H1 (cell line): ENCODE results near the gene AKR7A3. TPM values are rescaled to one million over a fixed set of nuclear protein-coding genes. Genes with fewer than 3 reads are reported as not detected.

Experiments used
- CTCF ChIA-PET: fragments of 300-600 bp; sonication (Branson Sonifier 250); formaldehyde crosslinking; loops from one replicate; lab custom pipeline; 2021; ENCODE audit not compliant: partially characterized antibody; lab: Charles Lee
- POLR2A ChIA-PET: fragments of 300-600 bp; sonication (Branson Sonifier 250); formaldehyde crosslinking; loops from one replicate; lab custom pipeline; 2021; ENCODE audit warnings: inconsistent platforms; ENCODE audit not compliant: partially characterized antibody; lab: Charles Lee
- DNase-seq, 2 experiments: peaks; one replicate each; pipeline versions ENCODE4 v3.0.0 to v3.0.0-alpha.2; 2010 to 2022; ENCODE audit warnings: low spot score in 2 of 2, low read depth in 1 of 2, mixed read lengths in 1 of 2
- FAIRE-seq: peaks from 2 replicates; lab custom pipeline; 2011; peaks lifted over from hg19 to GRCh38; lab: Jason Lieb, UNC
- H2AFZ ChIP-seq: 2 replicates; pipeline ENCODE4 v1.8.1; 2012; ENCODE audit warnings: low read length, inconsistent platforms
- H2AK5ac ChIP-seq: 2 replicates; pipeline ENCODE4 v1.6.1; 2013; ENCODE audit warnings: low read depth, low read length
- H2BK120ac ChIP-seq: replicated peaks from 2 replicates; pipeline ENCODE3; 2013; ENCODE audit warnings: low read depth, low read length, inconsistent platforms
- H2BK12ac ChIP-seq: 2 replicates; pipeline ENCODE4 v1.6.1; 2013; ENCODE audit warnings: low read depth, low read length
- H2BK15ac ChIP-seq: 2 replicates; pipeline ENCODE4 v1.6.1; 2013; ENCODE audit warnings: low read length
- H2BK20ac ChIP-seq: 2 replicates; pipeline ENCODE4 v1.6.1; 2013; ENCODE audit warnings: low read length
- H2BK5ac ChIP-seq: 2 replicates; pipeline ENCODE4 v1.6.1; 2013; ENCODE audit warnings: low read depth, low read length
- H3K14ac ChIP-seq: 2 replicates; pipeline ENCODE4 v1.6.1; 2013; ENCODE audit warnings: inconsistent platforms; ENCODE audit not compliant: insufficient read length
- H3K18ac ChIP-seq: 2 replicates; pipeline ENCODE4 v1.6.1; 2013; ENCODE audit warnings: low read length; ENCODE audit errors: extremely low read depth
- H3K23ac ChIP-seq: 2 replicates; pipeline ENCODE4 v1.6.1; 2013; ENCODE audit warnings: inconsistent platforms; ENCODE audit not compliant: insufficient read length
- H3K23me2 ChIP-seq: 2 replicates; pipeline ENCODE4 v1.6.1; 2013; ENCODE audit warnings: low read depth, low read length
- H3K27ac ChIP-seq: 2 replicates; pipeline ENCODE4 v1.6.1; 2011; ENCODE audit warnings: low read depth, low read length, inconsistent platforms
- H3K27me3 ChIP-seq, 4 experiments: replicated peaks in 1 of 4; 1 replicate in 1 of 4; 2 replicates in 3 of 4; pipeline versions ENCODE4 v1.6.1 to v1.8.1; 2011 to 2013; ENCODE audit warnings: low read length in 3 of 4, mild to moderate bottlenecking in 3 of 4, inconsistent platforms in 2 of 4, mixed read lengths in 2 of 4, moderate library complexity in 1 of 4; ENCODE audit not compliant: control insufficient read depth in 3 of 4, insufficient read depth in 3 of 4; ENCODE audit errors: extremely low read depth in 1 of 4
- H3K36me3 ChIP-seq, 4 experiments: 2 replicates each; pipeline versions ENCODE4 v1.6.1 to v1.8.1; 2011 to 2013; ENCODE audit warnings: mild to moderate bottlenecking in 4 of 4, low read length in 3 of 4, moderate library complexity in 2 of 4, control low read depth in 1 of 4, inconsistent platforms in 1 of 4; ENCODE audit not compliant: insufficient read depth in 4 of 4, control insufficient read depth in 2 of 4
- H3K4ac ChIP-seq: replicated peaks from 2 replicates; pipeline ENCODE3; 2013; ENCODE audit warnings: low read length, low read depth, mixed read lengths, inconsistent platforms; ENCODE audit not compliant: insufficient read length
- H3K4me1 ChIP-seq, 4 experiments: replicated peaks in 1 of 4; 1 replicate in 1 of 4; 2 replicates in 3 of 4; pipeline versions ENCODE4 v1.6.1 to v1.8.1; 2011 to 2013; ENCODE audit warnings: low read length in 3 of 4, inconsistent platforms in 2 of 4, mixed read lengths in 1 of 4; ENCODE audit not compliant: insufficient read depth in 4 of 4, control insufficient read depth in 3 of 4
- H3K4me2 ChIP-seq, 2 experiments: 2 replicates each; pipeline versions ENCODE4 v1.6.1 to v1.8.1; 2011 to 2013; ENCODE audit warnings: low read depth in 2 of 2, low read length in 2 of 2, control low read depth in 1 of 2, inconsistent platforms in 1 of 2, mild to moderate bottlenecking in 1 of 2; ENCODE audit not compliant: insufficient read depth in 1 of 2
- H3K4me3 ChIP-seq, 4 experiments: fragments of 200-600, 300-600 bp in 1 of 4; sonication (generic), shearing (Covaris generic), sonication (Bioruptor Twin) in 1 of 4; 2 replicates each; pipeline versions ENCODE4 v1.5.1 to v1.8.1; 2011 to 2016; ENCODE audit warnings: low read length in 4 of 4, low read depth in 3 of 4, control low read depth in 2 of 4, inconsistent platforms in 2 of 4, mild to moderate bottlenecking in 2 of 4, mixed read lengths in 1 of 4, moderate library complexity in 1 of 4; ENCODE audit not compliant: insufficient read depth in 2 of 4; ENCODE audit errors: extremely low read depth in 1 of 4
- H3K56ac ChIP-seq: replicated peaks from 2 replicates; pipeline ENCODE3; 2013; ENCODE audit warnings: low read depth, mild to moderate bottlenecking, mixed read lengths, low read length, inconsistent platforms; ENCODE audit not compliant: insufficient read length
- H3K79me1 ChIP-seq: 2 replicates; pipeline ENCODE4 v1.6.1; 2013; ENCODE audit warnings: low read depth, low read length, control low read depth
- H3K79me2 ChIP-seq, 2 experiments: 2 replicates each; pipeline versions ENCODE4 v1.6.1 to v1.8.1; 2012 to 2013; ENCODE audit warnings: low read length in 2 of 2, mild to moderate bottlenecking in 2 of 2, inconsistent platforms in 1 of 2; ENCODE audit not compliant: insufficient read depth in 2 of 2, control insufficient read depth in 1 of 2
- H3K9ac ChIP-seq, 4 experiments: replicated peaks in 1 of 4; 1 replicate in 1 of 4; 2 replicates in 3 of 4; pipeline versions ENCODE4 v1.6.1 to v1.8.1; 2011 to 2013; ENCODE audit warnings: low read depth in 3 of 4, low read length in 3 of 4, control low read depth in 2 of 4, mild to moderate bottlenecking in 2 of 4, moderate library complexity in 2 of 4, inconsistent platforms in 1 of 4; ENCODE audit errors: extremely low read depth in 1 of 4
- H3K9me3 ChIP-seq, 2 experiments: 2 replicates each; pipeline versions ENCODE4 v1.6.1 to v1.8.1; 2012 to 2013; ENCODE audit warnings: mild to moderate bottlenecking in 2 of 2, moderate library complexity in 2 of 2, control low read depth in 1 of 2, inconsistent platforms in 1 of 2, low read depth in 1 of 2, low read length in 1 of 2, mixed read lengths in 1 of 2; ENCODE audit not compliant: insufficient read depth in 2 of 2
- H4K20me1 ChIP-seq, 2 experiments: replicated peaks in 1 of 2; 2 replicates each; pipeline versions ENCODE3 to v1.8.1; 2011 to 2013; ENCODE audit warnings: inconsistent platforms in 2 of 2, low read length in 2 of 2, mild to moderate bottlenecking in 1 of 2; ENCODE audit not compliant: insufficient read depth in 2 of 2, control insufficient read depth in 1 of 2
- H4K5ac ChIP-seq: 2 replicates; pipeline ENCODE4 v1.6.1; 2013; ENCODE audit warnings: low read length, low read depth, mixed read lengths, inconsistent platforms; ENCODE audit not compliant: insufficient read length
- H4K8ac ChIP-seq: 2 replicates; pipeline ENCODE4 v1.8.0; 2013; ENCODE audit warnings: mild to moderate bottlenecking, moderate library complexity, low read length, inconsistent platforms; ENCODE audit not compliant: insufficient read depth; ENCODE audit errors: extremely low read depth
- H4K91ac ChIP-seq: replicated peaks from 2 replicates; pipeline ENCODE3; 2013; ENCODE audit warnings: low read length, mixed read lengths, inconsistent platforms; ENCODE audit not compliant: insufficient read length
- CBX5 ChIP-seq: fragments of 300-800, 300-1000 bp; sonication (generic); IDR thresholded peaks from 2 replicates; pipeline ENCODE4 v1.7.1; 2016; ENCODE audit warnings: antibody characterized with exemption, low read length, low read depth
- HDAC6 ChIP-seq: IDR thresholded peaks from one replicate; pipeline ENCODE4 v1.7.1; 2012; ENCODE audit warnings: low read depth, mild to moderate bottlenecking, inconsistent platforms, low read length, moderate library complexity
- KDM4A ChIP-seq: IDR thresholded peaks from one replicate; pipeline ENCODE4 v1.7.1; 2012; ENCODE audit warnings: low read depth, mild to moderate bottlenecking, moderate library complexity, low read length, inconsistent platforms; ENCODE audit not compliant: severe bottlenecking
- MAFK ChIP-seq: IDR thresholded peaks from 2 replicates; pipeline ENCODE4 v1.6.1; 2012; ENCODE audit warnings: low read depth, mild to moderate bottlenecking, improper control_type of control experiment, low read length
- POLR2AphosphoS5 ChIP-seq: IDR thresholded peaks from 2 replicates; pipeline ENCODE4 v1.6.1; 2011; ENCODE audit warnings: low read depth, low read length
- RAD21 ChIP-seq, 2 experiments: IDR thresholded peaks in 1 of 2; conservative IDR thresholded peaks in 1 of 2; 2 replicates each; pipeline ENCODE4 v1.6.1; 2011; ENCODE audit warnings: low read depth in 2 of 2, low read length in 2 of 2, improper control_type of control experiment in 1 of 2, inconsistent platforms in 1 of 2, mild to moderate bottlenecking in 1 of 2, moderate library complexity in 1 of 2
- RBBP5 ChIP-seq: IDR thresholded peaks from 2 replicates; pipeline ENCODE4 v1.7.1; 2012; ENCODE audit warnings: low read depth, mild to moderate bottlenecking, inconsistent platforms, low read length, moderate library complexity, borderline replicate concordance
- RXRA ChIP-seq: IDR thresholded peaks from 2 replicates; pipeline ENCODE4 v1.6.1; 2011; ENCODE audit warnings: low read depth, mild to moderate bottlenecking, low read length, moderate library complexity; ENCODE audit not compliant: insufficient read depth
- TAF7 ChIP-seq: optimal IDR thresholded peaks from 2 replicates; pipeline ENCODE3; 2011; ENCODE audit warnings: low read depth, mild to moderate bottlenecking, inconsistent platforms, low read length, moderate library complexity, borderline replicate concordance
- TEAD4 ChIP-seq: IDR thresholded peaks from 2 replicates; pipeline ENCODE4 v1.6.1; 2012; ENCODE audit warnings: low read depth, low read length, inconsistent platforms, mixed read lengths
- WGBS, 2 experiments: shearing (Covaris generic) in 1 of 2; methylation state at CpG; one replicate each; pipeline versions ENCODE4 v1.1.6 to v1.1.7; 2013 to 2015; ENCODE audit warnings: low lambda C conversion rate in 2 of 2, mixed read lengths in 2 of 2, inconsistent platforms in 1 of 2, low coverage in 1 of 2, missing lambda C conversion rate in 1 of 2; ENCODE audit not compliant: insufficient replicate concordance in 2 of 2, insufficient coverage in 1 of 2, insufficient read length in 1 of 2; ENCODE audit errors: extremely low coverage in 1 of 2, missing lambda C conversion rate in 1 of 2; 5-methylcytosine and 5-hydroxymethylcytosine counted together
- polyA plus RNA-seq, 7 experiments: library from polyadenylated mRNA; depleted of rRNA in 3 of 7; stranded (reverse) in 5 of 7; unstranded in 2 of 7; fragments of >200 nt in 5 of 7; fragments of 200-250 nt in 2 of 7; gene quantifications; 1 replicate in 5 of 7; 2 replicates in 1 of 7; 4 replicates in 1 of 7; pipeline versions ENCODE4 v1.2.1 to v1.2.3, GENCODE V29; 2011 to 2013; ENCODE audit warnings: missing spikeins in 2 of 7, mixed read lengths in 2 of 7
- total RNA-seq: library from RNA; stranded (reverse); fragmentation: NEBNext Ultra II Directional; extraction: Animal tissue kit (Norgen Biotek cat#: 25700); gene quantifications from 2 replicates; pipeline ENCODE4 v1.2.1, GENCODE V29; 2021

Gene AKR7A3
- total and polyA plus RNA-seq, 2 of the 8 experiments (the other 6 are each of a cell fraction or from before 2014, with no cell fraction given), result 0.62 to 0.65 TPM

- no peak overlapping the region for H2AFZ ChIP-seq
- H2BK20ac ChIP-seq, result no peak overlapping the region
- H3K4me1 ChIP-seq, result peaks cover 0 to 12% (median 6%) of the 10 kb centered on the region in 4 experiments; a peak in 6 of 7 replicates
- peaks cover 2% of the 10 kb centered on the region; the same call in 1 of the 2 replicates for H3K79me1 ChIP-seq
- no peak overlapping the region for H3K18ac ChIP-seq
- H2BK12ac ChIP-seq, result no peak overlapping the region
- H2AK5ac ChIP-seq, result no peak overlapping the region
- H3K14ac ChIP-seq, result no peak overlapping the region
- no peak overlapping the region for H3K4me2 ChIP-seq
- no peak overlapping the region for H4K91ac ChIP-seq
- TF ChIP-seq HDAC6 (no peak), POLR2AphosphoS5 (no peak), TEAD4 (no peak), CBX5 (no peak), KDM4A (no peak), RXRA (no peak), TAF7 (no peak), RAD21 (IDR thresholded peaks at IDR 0.05 in 1 of 2, conservative IDR thresholded peaks at IDR 0.05 in 1 of 2; ENCODE audit: low read depth in 2 of 2, low read length in 2 of 2) (no peak), RBBP5 (no peak), MAFK (no peak)
- TF ChIP-seq, all 59 proteins: peak for 0
- 90% methylated on average over 10 of the region's 10 CpGs; no CpG with 5 or more reads in 1 of the 2 experiments for WGBS, 2 experiments
- no peak for DNase-seq
- H3K36me3 ChIP-seq, result peaks cover 5 to 30% (median 18%) of the 10 kb centered on the region in 4 experiments; a peak in 7 of 8 replicates
- no peaks in the 10 kb centered on the region; a peak in 1 of 4 replicates for H3K79me2 ChIP-seq
- peaks cover 0 to 4% (median 1%) of the 10 kb centered on the region in 4 experiments; a peak in 1 of 7 replicates for H3K27me3 ChIP-seq
- no peak overlapping the region for H3K4me3 ChIP-seq
- H2BK120ac ChIP-seq, result no peak overlapping the region
- FAIRE-seq, result no peak
- H4K8ac ChIP-seq, result no peak overlapping the region
- ChIA-PET POLR2A (no interaction called here), CTCF (interaction anchor here (1.3 kb wide), 1 partner anchor 34 kb away, joined by 3 read pairs; no protein-coding TSS in a partner anchor)
- no peak overlapping the region for H2BK15ac ChIP-seq
- H4K5ac ChIP-seq, result no peak overlapping the region
- no peak overlapping the region for H3K23ac ChIP-seq
- H3K9me3 ChIP-seq, result no peaks in the 10 kb centered on the region
- H2BK5ac ChIP-seq, result no peak overlapping the region
- H3K4ac ChIP-seq, result no peak overlapping the region
- H4K20me1 ChIP-seq, result peaks cover 5 to 6% of the 10 kb centered on the region in 2 experiments
- H3K27ac ChIP-seq, result no peak overlapping the region
- H3K56ac ChIP-seq, result no peak overlapping the region
- no peak overlapping the region for H3K9ac ChIP-seq
- H3K23me2 ChIP-seq, result peaks cover 10% of the 10 kb centered on the region; the same call in 1 of the 2 replicates
These were observed 19.4 kb upstream of the AKR7A3 start for GRCh38 chr1:19307794-19308508.
